GM21619 (cell line): ENCODE results near the gene AMOTL1.

Experiments used
- ATAC-seq: cut with Tn5 transposase; IDR thresholded peaks from one replicate; pipeline ENCODE4 v1.9.1; 2021; ENCODE audit not compliant: unreplicated experiment

Gene AMOTL1

GRCh38 chr11:94767291-94767690 is 865 bp upstream of the AMOTL1 start:
- no peak for ATAC-seq

GRCh38 chr11:94768602-94769541 is 716 bp downstream of the AMOTL1 start:
- peak; percentile 27 for ATAC-seq

- no peak for ATAC-seq
Observed at GRCh38 chr11:94769880-94770279, 1.7 kb downstream of the AMOTL1 start.

- no peak for ATAC-seq
Observed at GRCh38 chr11:94770563-94771120, 2.5 kb downstream of the AMOTL1 start.

GRCh38 chr11:94771390-94771789 is 3.2 kb downstream of the AMOTL1 start:
- ATAC-seq = no peak

GRCh38 chr11:94771951-94772350 is 3.8 kb downstream of the AMOTL1 start:
- ATAC-seq = no peak

- no peak for ATAC-seq
Observed at GRCh38 chr11:94773842-94774241, 5.7 kb downstream of the AMOTL1 start.

GRCh38 chr11:94774345-94774744 is 6.2 kb downstream of the AMOTL1 start:
- no peak for ATAC-seq

GRCh38 chr11:94775567-94776327 is 7.6 kb downstream of the AMOTL1 start:
- no peak for ATAC-seq

- no peak for ATAC-seq
Observed at GRCh38 chr11:94776351-94777321, 8.5 kb downstream of the AMOTL1 start.

- no peak for ATAC-seq
Observed at GRCh38 chr11:94780432-94780831, 12.3 kb downstream of the AMOTL1 start.

- ATAC-seq = no peak
Observed at GRCh38 chr11:94781837-94782236, 13.7 kb downstream of the AMOTL1 start.

GRCh38 chr11:94782446-94782845 is 14.3 kb downstream of the AMOTL1 start:
- no peak for ATAC-seq

GRCh38 chr11:94784884-94785283 is 16.7 kb downstream of the AMOTL1 start:
- no peak for ATAC-seq

- ATAC-seq = no peak
Observed at GRCh38 chr11:94785509-94785908, 17.4 kb downstream of the AMOTL1 start.

- peak; percentile 56 for ATAC-seq
Observed at GRCh38 chr11:94786264-94787126, 18.3 kb downstream of the AMOTL1 start.

GRCh38 chr11:94787801-94788200 is 19.6 kb downstream of the AMOTL1 start:
- no peak for ATAC-seq

GRCh38 chr11:94788396-94788795 is 20.2 kb downstream of the AMOTL1 start:
- ATAC-seq = no peak

GRCh38 chr11:94790197-94790596 is 22.0 kb downstream of the AMOTL1 start:
- no peak for ATAC-seq
